H1 (cell line): ENCODE data around the gene WDFY1. TPM values are rescaled to one million over a fixed set of nuclear protein-coding genes. Genes with fewer than 3 reads are reported as not detected.

Experiments
- CTCF ChIA-PET: fragments of 300-600 bp; sonication (Branson Sonifier 250); formaldehyde crosslinking; loops from one replicate; lab custom pipeline; 2021; ENCODE audit not compliant: partially characterized antibody; lab: Charles Lee
- POLR2A ChIA-PET: fragments of 300-600 bp; sonication (Branson Sonifier 250); formaldehyde crosslinking; loops from one replicate; lab custom pipeline; 2021; ENCODE audit warnings: inconsistent platforms; ENCODE audit not compliant: partially characterized antibody; lab: Charles Lee
- DNase-seq, 2 experiments: peaks; one replicate each; pipeline versions ENCODE4 v3.0.0 to v3.0.0-alpha.2; 2010 to 2022; ENCODE audit warnings: low spot score in 2 of 2, low read depth in 1 of 2, mixed read lengths in 1 of 2
- FAIRE-seq: peaks from 2 replicates; lab custom pipeline; 2011; peaks lifted over from hg19 to GRCh38; lab: Jason Lieb, UNC
- H2AFZ ChIP-seq: 2 replicates; pipeline ENCODE4 v1.8.1; 2012; ENCODE audit warnings: low read length, inconsistent platforms
- H2AK5ac ChIP-seq: 2 replicates; pipeline ENCODE4 v1.6.1; 2013; ENCODE audit warnings: low read depth, low read length
- H2BK120ac ChIP-seq: replicated peaks from 2 replicates; pipeline ENCODE3; 2013; ENCODE audit warnings: low read depth, low read length, inconsistent platforms
- H2BK12ac ChIP-seq: 2 replicates; pipeline ENCODE4 v1.6.1; 2013; ENCODE audit warnings: low read depth, low read length
- H2BK15ac ChIP-seq: 2 replicates; pipeline ENCODE4 v1.6.1; 2013; ENCODE audit warnings: low read length
- H2BK20ac ChIP-seq: 2 replicates; pipeline ENCODE4 v1.6.1; 2013; ENCODE audit warnings: low read length
- H2BK5ac ChIP-seq: 2 replicates; pipeline ENCODE4 v1.6.1; 2013; ENCODE audit warnings: low read depth, low read length
- H3K14ac ChIP-seq: 2 replicates; pipeline ENCODE4 v1.6.1; 2013; ENCODE audit warnings: inconsistent platforms; ENCODE audit not compliant: insufficient read length
- H3K18ac ChIP-seq: 2 replicates; pipeline ENCODE4 v1.6.1; 2013; ENCODE audit warnings: low read length; ENCODE audit errors: extremely low read depth
- H3K23ac ChIP-seq: 2 replicates; pipeline ENCODE4 v1.6.1; 2013; ENCODE audit warnings: inconsistent platforms; ENCODE audit not compliant: insufficient read length
- H3K23me2 ChIP-seq: 2 replicates; pipeline ENCODE4 v1.6.1; 2013; ENCODE audit warnings: low read depth, low read length
- H3K27ac ChIP-seq: 2 replicates; pipeline ENCODE4 v1.6.1; 2011; ENCODE audit warnings: low read depth, low read length, inconsistent platforms
- H3K27me3 ChIP-seq, 4 experiments: replicated peaks in 1 of 4; 1 replicate in 1 of 4; 2 replicates in 3 of 4; pipeline versions ENCODE4 v1.6.1 to v1.8.1; 2011 to 2013; ENCODE audit warnings: low read length in 3 of 4, mild to moderate bottlenecking in 3 of 4, inconsistent platforms in 2 of 4, mixed read lengths in 2 of 4, moderate library complexity in 1 of 4; ENCODE audit not compliant: control insufficient read depth in 3 of 4, insufficient read depth in 3 of 4; ENCODE audit errors: extremely low read depth in 1 of 4
- H3K36me3 ChIP-seq, 4 experiments: 2 replicates each; pipeline versions ENCODE4 v1.6.1 to v1.8.1; 2011 to 2013; ENCODE audit warnings: mild to moderate bottlenecking in 4 of 4, low read length in 3 of 4, moderate library complexity in 2 of 4, control low read depth in 1 of 4, inconsistent platforms in 1 of 4; ENCODE audit not compliant: insufficient read depth in 4 of 4, control insufficient read depth in 2 of 4
- H3K4ac ChIP-seq: replicated peaks from 2 replicates; pipeline ENCODE3; 2013; ENCODE audit warnings: low read length, low read depth, mixed read lengths, inconsistent platforms; ENCODE audit not compliant: insufficient read length
- H3K4me1 ChIP-seq, 4 experiments: replicated peaks in 1 of 4; 1 replicate in 1 of 4; 2 replicates in 3 of 4; pipeline versions ENCODE4 v1.6.1 to v1.8.1; 2011 to 2013; ENCODE audit warnings: low read length in 3 of 4, inconsistent platforms in 2 of 4, mixed read lengths in 1 of 4; ENCODE audit not compliant: insufficient read depth in 4 of 4, control insufficient read depth in 3 of 4
- H3K4me2 ChIP-seq, 2 experiments: 2 replicates each; pipeline versions ENCODE4 v1.6.1 to v1.8.1; 2011 to 2013; ENCODE audit warnings: low read depth in 2 of 2, low read length in 2 of 2, control low read depth in 1 of 2, inconsistent platforms in 1 of 2, mild to moderate bottlenecking in 1 of 2; ENCODE audit not compliant: insufficient read depth in 1 of 2
- H3K4me3 ChIP-seq, 4 experiments: fragments of 200-600, 300-600 bp in 1 of 4; sonication (generic), shearing (Covaris generic), sonication (Bioruptor Twin) in 1 of 4; 2 replicates each; pipeline versions ENCODE4 v1.5.1 to v1.8.1; 2011 to 2016; ENCODE audit warnings: low read length in 4 of 4, low read depth in 3 of 4, control low read depth in 2 of 4, inconsistent platforms in 2 of 4, mild to moderate bottlenecking in 2 of 4, mixed read lengths in 1 of 4, moderate library complexity in 1 of 4; ENCODE audit not compliant: insufficient read depth in 2 of 4; ENCODE audit errors: extremely low read depth in 1 of 4
- H3K56ac ChIP-seq: replicated peaks from 2 replicates; pipeline ENCODE3; 2013; ENCODE audit warnings: low read depth, mild to moderate bottlenecking, mixed read lengths, low read length, inconsistent platforms; ENCODE audit not compliant: insufficient read length
- H3K79me1 ChIP-seq: 2 replicates; pipeline ENCODE4 v1.6.1; 2013; ENCODE audit warnings: low read depth, low read length, control low read depth
- H3K79me2 ChIP-seq, 2 experiments: 2 replicates each; pipeline versions ENCODE4 v1.6.1 to v1.8.1; 2012 to 2013; ENCODE audit warnings: low read length in 2 of 2, mild to moderate bottlenecking in 2 of 2, inconsistent platforms in 1 of 2; ENCODE audit not compliant: insufficient read depth in 2 of 2, control insufficient read depth in 1 of 2
- H3K9ac ChIP-seq, 4 experiments: replicated peaks in 1 of 4; 1 replicate in 1 of 4; 2 replicates in 3 of 4; pipeline versions ENCODE4 v1.6.1 to v1.8.1; 2011 to 2013; ENCODE audit warnings: low read depth in 3 of 4, low read length in 3 of 4, control low read depth in 2 of 4, mild to moderate bottlenecking in 2 of 4, moderate library complexity in 2 of 4, inconsistent platforms in 1 of 4; ENCODE audit errors: extremely low read depth in 1 of 4
- H3K9me3 ChIP-seq, 2 experiments: 2 replicates each; pipeline versions ENCODE4 v1.6.1 to v1.8.1; 2012 to 2013; ENCODE audit warnings: mild to moderate bottlenecking in 2 of 2, moderate library complexity in 2 of 2, control low read depth in 1 of 2, inconsistent platforms in 1 of 2, low read depth in 1 of 2, low read length in 1 of 2, mixed read lengths in 1 of 2; ENCODE audit not compliant: insufficient read depth in 2 of 2
- H4K20me1 ChIP-seq, 2 experiments: replicated peaks in 1 of 2; 2 replicates each; pipeline versions ENCODE3 to v1.8.1; 2011 to 2013; ENCODE audit warnings: inconsistent platforms in 2 of 2, low read length in 2 of 2, mild to moderate bottlenecking in 1 of 2; ENCODE audit not compliant: insufficient read depth in 2 of 2, control insufficient read depth in 1 of 2
- H4K5ac ChIP-seq: 2 replicates; pipeline ENCODE4 v1.6.1; 2013; ENCODE audit warnings: low read length, low read depth, mixed read lengths, inconsistent platforms; ENCODE audit not compliant: insufficient read length
- H4K8ac ChIP-seq: 2 replicates; pipeline ENCODE4 v1.8.0; 2013; ENCODE audit warnings: mild to moderate bottlenecking, moderate library complexity, low read length, inconsistent platforms; ENCODE audit not compliant: insufficient read depth; ENCODE audit errors: extremely low read depth
- H4K91ac ChIP-seq: replicated peaks from 2 replicates; pipeline ENCODE3; 2013; ENCODE audit warnings: low read length, mixed read lengths, inconsistent platforms; ENCODE audit not compliant: insufficient read length
- ASH2L ChIP-seq: fragments of 200-600, 300-600 bp; sonication (generic); IDR thresholded peaks from one replicate; pipeline ENCODE4 v1.7.1; 2017; ENCODE audit warnings: low read length
- BRCA1 ChIP-seq: IDR thresholded peaks from 2 replicates; pipeline ENCODE4 v1.6.1; 2012; ENCODE audit warnings: low read depth, low read length, improper control_type of control experiment
- EP300 ChIP-seq, 2 experiments: IDR thresholded peaks; 1 replicate in 1 of 2; 2 replicates in 1 of 2; pipeline ENCODE4 v1.6.1; 2011 to 2012; ENCODE audit warnings: low read depth in 2 of 2, low read length in 2 of 2, mild to moderate bottlenecking in 2 of 2, borderline replicate concordance in 1 of 2, inconsistent platforms in 1 of 2, moderate library complexity in 1 of 2
- HDAC2 ChIP-seq, 2 experiments: fragments of 300-600 bp in 1 of 2; sonication (generic) in 1 of 2; IDR thresholded peaks; 2 replicates each; pipeline ENCODE4 v1.6.1; 2011 to 2012; ENCODE audit warnings: low read depth in 2 of 2, low read length in 2 of 2, mild to moderate bottlenecking in 2 of 2, moderate library complexity in 2 of 2, borderline replicate concordance in 1 of 2, inconsistent platforms in 1 of 2
- PHF8 ChIP-seq: fragments of 200-600 bp; sonication (generic); conservative IDR thresholded peaks from 2 replicates; pipeline ENCODE4 v1.7.1; 2012; ENCODE audit warnings: low read depth, mild to moderate bottlenecking, inconsistent platforms, low read length, moderate library complexity
- POU5F1 ChIP-seq: IDR thresholded peaks from 2 replicates; pipeline ENCODE4 v1.6.1; 2011; ENCODE audit warnings: low read depth, mild to moderate bottlenecking, low read length, moderate library complexity
- RAD21 ChIP-seq, 2 experiments: IDR thresholded peaks in 1 of 2; conservative IDR thresholded peaks in 1 of 2; 2 replicates each; pipeline ENCODE4 v1.6.1; 2011; ENCODE audit warnings: low read depth in 2 of 2, low read length in 2 of 2, improper control_type of control experiment in 1 of 2, inconsistent platforms in 1 of 2, mild to moderate bottlenecking in 1 of 2, moderate library complexity in 1 of 2
- RFX5 ChIP-seq: IDR thresholded peaks from 2 replicates; pipeline ENCODE4 v1.6.1; 2011; ENCODE audit warnings: low read depth, low read length, improper control_type of control experiment, borderline replicate concordance
- SAP30 ChIP-seq: fragments of 300-600 bp; sonication (generic); IDR thresholded peaks from 2 replicates; pipeline ENCODE4 v1.7.1; 2012; ENCODE audit warnings: low read length, moderate library complexity, mild to moderate bottlenecking, inconsistent platforms; ENCODE audit not compliant: insufficient read depth, insufficient replicate concordance
- SIRT6 ChIP-seq: IDR thresholded peaks from one replicate; pipeline ENCODE4 v1.7.1; 2012; ENCODE audit warnings: low read length, inconsistent platforms
- SIX5 ChIP-seq: IDR thresholded peaks from 2 replicates; pipeline ENCODE4 v1.6.1; 2011; ENCODE audit warnings: mild to moderate bottlenecking, low read depth, low read length
- TAF1 ChIP-seq: IDR thresholded peaks from 2 replicates; pipeline ENCODE4 v1.6.1; 2011; ENCODE audit warnings: mild to moderate bottlenecking, low read depth, low read length
- WGBS, 2 experiments: shearing (Covaris generic) in 1 of 2; methylation state at CpG; one replicate each; pipeline versions ENCODE4 v1.1.6 to v1.1.7; 2013 to 2015; ENCODE audit warnings: low lambda C conversion rate in 2 of 2, mixed read lengths in 2 of 2, inconsistent platforms in 1 of 2, low coverage in 1 of 2, missing lambda C conversion rate in 1 of 2; ENCODE audit not compliant: insufficient replicate concordance in 2 of 2, insufficient coverage in 1 of 2, insufficient read length in 1 of 2; ENCODE audit errors: extremely low coverage in 1 of 2, missing lambda C conversion rate in 1 of 2; 5-methylcytosine and 5-hydroxymethylcytosine counted together
- polyA plus RNA-seq, 7 experiments: library from polyadenylated mRNA; depleted of rRNA in 3 of 7; stranded (reverse) in 5 of 7; unstranded in 2 of 7; fragments of >200 nt in 5 of 7; fragments of 200-250 nt in 2 of 7; gene quantifications; 1 replicate in 5 of 7; 2 replicates in 1 of 7; 4 replicates in 1 of 7; pipeline versions ENCODE4 v1.2.1 to v1.2.3, GENCODE V29; 2011 to 2013; ENCODE audit warnings: missing spikeins in 2 of 7, mixed read lengths in 2 of 7
- total RNA-seq: library from RNA; stranded (reverse); fragmentation: NEBNext Ultra II Directional; extraction: Animal tissue kit (Norgen Biotek cat#: 25700); gene quantifications from 2 replicates; pipeline ENCODE4 v1.2.1, GENCODE V29; 2021

Gene WDFY1
- total and polyA plus RNA-seq, 2 of the 8 experiments (the other 6 are each of a cell fraction or from before 2014, with no cell fraction given) = 68.4 to 94.7 TPM

- H3K27me3 ChIP-seq = no peaks in the 10 kb centered on the region
- H2BK12ac ChIP-seq = no peak overlapping the region
- no peak overlapping the region for H4K5ac ChIP-seq
- no peak for DNase-seq
- H2BK5ac ChIP-seq = no peak overlapping the region
- no peaks in the 10 kb centered on the region; a peak in 1 of 4 replicates for H3K9me3 ChIP-seq
- no peaks in the 10 kb centered on the region for H3K79me2 ChIP-seq
- CTCF ChIA-PET = interaction anchor here (1.0 kb wide), 1 partner anchor 11 kb away, joined by 3 read pairs; no protein-coding TSS in a partner anchor
- H3K27ac ChIP-seq = no peak overlapping the region
- no peak overlapping the region for H2AFZ ChIP-seq
- no peak overlapping the region for H2AK5ac ChIP-seq
- no peaks in the 10 kb centered on the region for H3K79me1 ChIP-seq
- H3K9ac ChIP-seq = no peak overlapping the region
- peaks cover 0 to 13% (median 9%) of the 10 kb centered on the region in 4 experiments; a peak in 6 of 8 replicates for H3K36me3 ChIP-seq
- no peak overlapping the region for H3K14ac ChIP-seq
- WGBS, 2 experiments = 93% methylated on average over 7 of the region's 7 CpGs; no CpG with 5 or more reads in 1 of the 2 experiments
- no peak overlapping the region for H3K4me2 ChIP-seq
- H2BK15ac ChIP-seq = no peak overlapping the region
- H2BK120ac ChIP-seq = no peak overlapping the region
- no peak overlapping the region for H3K18ac ChIP-seq
- no peak overlapping the region for H3K56ac ChIP-seq
- no peak overlapping the region for H4K8ac ChIP-seq
- no peak overlapping the region for H3K4ac ChIP-seq
- no peak overlapping the region for H2BK20ac ChIP-seq
- no peak overlapping the region for H4K91ac ChIP-seq
- H3K4me1 ChIP-seq = no peaks in the 10 kb centered on the region
- no peaks in the 10 kb centered on the region for H4K20me1 ChIP-seq
- no peak overlapping the region for H3K4me3 ChIP-seq
- no peaks in the 10 kb centered on the region; the same call in 1 of the 2 replicates for H3K23me2 ChIP-seq
- H3K23ac ChIP-seq = no peak overlapping the region
- POLR2A ChIA-PET = interaction anchor here (1.2 to 2.1 kb wide), 2 partner anchors 9 kb away, joined by 3 to 5 read pairs; no protein-coding TSS in a partner anchor
- FAIRE-seq = no peak
- TF ChIP-seq HDAC2 (IDR thresholded peaks at IDR 0.05; ENCODE audit: borderline replicate concordance in 1 of 2, low read depth in 2 of 2, low read length in 2 of 2) = no peak
- no peak for TF ChIP-seq POU5F1
- TF ChIP-seq SIX5 = no peak
- TF ChIP-seq SIRT6 = no peak
- TF ChIP-seq PHF8 = no peak
- TF ChIP-seq BRCA1 = no peak
- TF ChIP-seq SAP30 = no peak
- no peak for TF ChIP-seq ASH2L
- no peak for TF ChIP-seq TAF1
- no peak for TF ChIP-seq RFX5
- no peak for TF ChIP-seq RAD21 (IDR thresholded peaks at IDR 0.05 in 1 of 2, conservative IDR thresholded peaks at IDR 0.05 in 1 of 2; ENCODE audit: low read depth in 2 of 2, low read length in 2 of 2)
- TF ChIP-seq EP300 (IDR thresholded peaks at IDR 0.05; ENCODE audit: borderline replicate concordance in 1 of 2, low read depth in 2 of 2, low read length in 2 of 2) = no peak
These were observed 74.1 kb downstream of the WDFY1 start for GRCh38 chr2:223870840-223871611.
